K562 (cell line): ENCODE data around the gene TXNRD2.

ENCODE experiments used
- FOXK1 ChIP-seq: sonication (generic); formaldehyde crosslinking; IDR thresholded peaks from 2 replicates; pipeline ENCODE4 v1.8.0; 2022; ENCODE audit warnings: missing genetic modification reagents, mild to moderate bottlenecking, borderline replicate concordance
- GABPA ChIP-seq: fragments of 200-800 bp; sonication (Bioruptor generic); conservative IDR thresholded peaks from 2 replicates; pipeline ENCODE4 v1.6.1; 2016; ENCODE audit warnings: low read depth, missing genetic modification characterization, missing compliant biosample characterization
- POLR2AphosphoS5 ChIP-seq: IDR thresholded peaks from 2 replicates; pipeline ENCODE4 v1.6.1; 2011; ENCODE audit warnings: mild to moderate bottlenecking, low read depth, low read length, moderate library complexity; ENCODE audit not compliant: control insufficient read depth, insufficient read depth
- TAF1 ChIP-seq: IDR thresholded peaks from 2 replicates; pipeline ENCODE4 v1.6.1; 2011; ENCODE audit warnings: mild to moderate bottlenecking, low read length, moderate library complexity; ENCODE audit not compliant: insufficient read depth, control insufficient read depth, severe bottlenecking; ENCODE audit errors: extremely low read depth
- ZNF212 ChIP-seq: fragments of 450-650 bp; formaldehyde crosslinking; IDR thresholded peaks from 2 replicates; pipeline ENCODE4 v1.4.0; 2020; ENCODE audit warnings: mild to moderate bottlenecking
- ZNF717 ChIP-seq: fragments of 250-450 bp; sonication (Bioruptor Pico); IDR thresholded peaks from 2 replicates; pipeline ENCODE4 v1.5.0; 2021
- TF ChIP-seq, protein P1 (sequence below), 2 experiments: fragments of 450-650 bp in 1 of 2; IDR thresholded peaks; 2 replicates each; pipeline ENCODE4 v1.6.1; 2011 to 2017; ENCODE audit warnings: low read depth in 2 of 2, antibody characterized with exemption in 1 of 2, borderline replicate concordance in 1 of 2, low read length in 1 of 2, mild to moderate bottlenecking in 1 of 2, mixed read lengths in 1 of 2; ENCODE audit not compliant: control insufficient read depth in 1 of 2
- TF ChIP-seq, protein P2 (sequence below), 3 experiments: IDR thresholded peaks in 2 of 3; conservative IDR thresholded peaks in 1 of 3; 2 replicates each; pipeline ENCODE4 v1.5.1; 2011 to 2012; ENCODE audit warnings: low read length in 3 of 3, mild to moderate bottlenecking in 3 of 3, control low read depth in 2 of 3, improper control_type of control experiment in 1 of 3, inconsistent platforms in 1 of 3, low read depth in 1 of 3, mixed read lengths in 1 of 3, moderate library complexity in 1 of 3; ENCODE audit not compliant: insufficient read depth in 2 of 3
- TF ChIP-seq, protein P3 (sequence below): sonication (generic); formaldehyde crosslinking; IDR thresholded peaks from 2 replicates; pipeline ENCODE4 v1.8.0; 2022; ENCODE audit warnings: mild to moderate bottlenecking, missing genetic modification reagents, borderline replicate concordance
- TF ChIP-seq, protein P4 (sequence below): IDR thresholded peaks from 2 replicates; pipeline ENCODE4 v1.6.1; 2012; ENCODE audit warnings: low read depth, low read length, improper control_type of control experiment, borderline replicate concordance
- TF ChIP-seq, protein P5 (sequence below): fragments of 450-650 bp; IDR thresholded peaks from 2 replicates; pipeline ENCODE4 v1.6.1; 2018; ENCODE audit not compliant: partially characterized antibody

DNA sequence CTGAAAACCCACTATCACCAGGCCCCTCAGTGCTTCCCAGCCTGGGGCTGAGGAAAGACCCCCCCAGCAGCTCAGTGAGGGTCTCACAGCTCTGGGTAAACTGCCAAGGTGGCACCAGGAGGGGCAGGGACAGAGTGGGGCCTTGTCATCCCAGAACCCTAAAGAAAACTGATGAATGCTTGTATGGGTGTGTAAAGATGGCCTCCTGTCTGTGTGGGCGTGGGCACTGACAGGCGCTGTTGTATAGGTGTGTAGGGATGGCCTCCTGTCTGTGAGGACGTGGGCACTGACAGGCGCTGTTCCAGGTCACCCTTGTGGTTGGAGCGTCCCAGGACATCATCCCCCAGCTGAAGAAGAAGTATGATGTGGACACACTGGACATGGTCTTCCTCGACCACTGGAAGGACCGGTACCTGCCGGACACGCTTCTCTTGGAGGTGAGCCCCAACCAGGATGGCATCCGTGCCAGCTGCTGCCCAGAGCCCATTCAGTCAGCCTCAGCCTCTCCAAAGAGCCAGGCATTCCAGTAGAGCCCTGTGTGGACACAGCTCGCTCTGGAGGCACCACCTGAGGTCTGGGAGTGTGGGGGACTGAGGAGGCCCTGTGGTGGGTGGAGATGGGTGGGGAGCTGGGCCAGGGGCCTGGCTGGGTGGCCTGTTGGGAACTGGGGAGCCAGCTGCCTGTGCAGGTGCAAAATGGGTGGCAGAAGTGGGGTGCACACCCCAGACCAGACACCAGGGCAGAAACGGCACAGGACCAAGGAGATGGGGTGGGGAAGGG, 22.4 kb upstream of the TXNRD2 start:
- TF ChIP-seq POLR2AphosphoS5 (no peak), GABPA (tag) (no peak), ZNF717 (CRISPR knock-in tag) (no peak), FOXK1 (CRISPR knock-in tag) (no peak), TAF1 (no peak), ZNF212 (CRISPR knock-in tag) (no peak)
- TF ChIP-seq, protein P1, sequence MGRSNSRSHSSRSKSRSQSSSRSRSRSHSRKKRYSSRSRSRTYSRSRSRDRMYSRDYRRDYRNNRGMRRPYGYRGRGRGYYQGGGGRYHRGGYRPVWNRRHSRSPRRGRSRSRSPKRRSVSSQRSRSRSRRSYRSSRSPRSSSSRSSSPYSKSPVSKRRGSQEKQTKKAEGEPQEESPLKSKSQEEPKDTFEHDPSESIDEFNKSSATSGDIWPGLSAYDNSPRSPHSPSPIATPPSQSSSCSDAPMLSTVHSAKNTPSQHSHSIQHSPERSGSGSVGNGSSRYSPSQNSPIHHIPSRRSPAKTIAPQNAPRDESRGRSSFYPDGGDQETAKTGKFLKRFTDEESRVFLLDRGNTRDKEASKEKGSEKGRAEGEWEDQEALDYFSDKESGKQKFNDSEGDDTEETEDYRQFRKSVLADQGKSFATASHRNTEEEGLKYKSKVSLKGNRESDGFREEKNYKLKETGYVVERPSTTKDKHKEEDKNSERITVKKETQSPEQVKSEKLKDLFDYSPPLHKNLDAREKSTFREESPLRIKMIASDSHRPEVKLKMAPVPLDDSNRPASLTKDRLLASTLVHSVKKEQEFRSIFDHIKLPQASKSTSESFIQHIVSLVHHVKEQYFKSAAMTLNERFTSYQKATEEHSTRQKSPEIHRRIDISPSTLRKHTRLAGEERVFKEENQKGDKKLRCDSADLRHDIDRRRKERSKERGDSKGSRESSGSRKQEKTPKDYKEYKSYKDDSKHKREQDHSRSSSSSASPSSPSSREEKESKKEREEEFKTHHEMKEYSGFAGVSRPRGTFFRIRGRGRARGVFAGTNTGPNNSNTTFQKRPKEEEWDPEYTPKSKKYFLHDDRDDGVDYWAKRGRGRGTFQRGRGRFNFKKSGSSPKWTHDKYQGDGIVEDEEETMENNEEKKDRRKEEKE (IDR thresholded peaks at IDR 0.05; ENCODE audit: borderline replicate concordance in 1 of 2, control insufficient read depth in 1 of 2, low read depth in 2 of 2, low read length in 1 of 2): no peak
- TF ChIP-seq, protein P2, sequence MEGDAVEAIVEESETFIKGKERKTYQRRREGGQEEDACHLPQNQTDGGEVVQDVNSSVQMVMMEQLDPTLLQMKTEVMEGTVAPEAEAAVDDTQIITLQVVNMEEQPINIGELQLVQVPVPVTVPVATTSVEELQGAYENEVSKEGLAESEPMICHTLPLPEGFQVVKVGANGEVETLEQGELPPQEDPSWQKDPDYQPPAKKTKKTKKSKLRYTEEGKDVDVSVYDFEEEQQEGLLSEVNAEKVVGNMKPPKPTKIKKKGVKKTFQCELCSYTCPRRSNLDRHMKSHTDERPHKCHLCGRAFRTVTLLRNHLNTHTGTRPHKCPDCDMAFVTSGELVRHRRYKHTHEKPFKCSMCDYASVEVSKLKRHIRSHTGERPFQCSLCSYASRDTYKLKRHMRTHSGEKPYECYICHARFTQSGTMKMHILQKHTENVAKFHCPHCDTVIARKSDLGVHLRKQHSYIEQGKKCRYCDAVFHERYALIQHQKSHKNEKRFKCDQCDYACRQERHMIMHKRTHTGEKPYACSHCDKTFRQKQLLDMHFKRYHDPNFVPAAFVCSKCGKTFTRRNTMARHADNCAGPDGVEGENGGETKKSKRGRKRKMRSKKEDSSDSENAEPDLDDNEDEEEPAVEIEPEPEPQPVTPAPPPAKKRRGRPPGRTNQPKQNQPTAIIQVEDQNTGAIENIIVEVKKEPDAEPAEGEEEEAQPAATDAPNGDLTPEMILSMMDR (IDR thresholded peaks at IDR 0.05 in 2 of 3, conservative IDR thresholded peaks at IDR 0.05 in 1 of 3; ENCODE audit: insufficient read depth in 2 of 3, low read depth in 1 of 3, low read length in 3 of 3): no peak
- TF ChIP-seq, protein P3, sequence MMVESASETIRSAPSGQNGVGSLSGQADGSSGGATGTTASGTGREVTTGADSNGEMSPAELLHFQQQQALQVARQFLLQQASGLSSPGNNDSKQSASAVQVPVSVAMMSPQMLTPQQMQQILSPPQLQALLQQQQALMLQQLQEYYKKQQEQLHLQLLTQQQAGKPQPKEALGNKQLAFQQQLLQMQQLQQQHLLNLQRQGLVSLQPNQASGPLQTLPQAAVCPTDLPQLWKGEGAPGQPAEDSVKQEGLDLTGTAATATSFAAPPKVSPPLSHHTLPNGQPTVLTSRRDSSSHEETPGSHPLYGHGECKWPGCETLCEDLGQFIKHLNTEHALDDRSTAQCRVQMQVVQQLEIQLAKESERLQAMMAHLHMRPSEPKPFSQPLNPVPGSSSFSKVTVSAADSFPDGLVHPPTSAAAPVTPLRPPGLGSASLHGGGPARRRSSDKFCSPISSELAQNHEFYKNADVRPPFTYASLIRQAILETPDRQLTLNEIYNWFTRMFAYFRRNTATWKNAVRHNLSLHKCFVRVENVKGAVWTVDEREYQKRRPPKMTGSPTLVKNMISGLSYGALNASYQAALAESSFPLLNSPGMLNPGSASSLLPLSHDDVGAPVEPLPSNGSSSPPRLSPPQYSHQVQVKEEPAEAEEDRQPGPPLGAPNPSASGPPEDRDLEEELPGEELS (CRISPR knock-in tag): no peak
- TF ChIP-seq, protein P4, sequence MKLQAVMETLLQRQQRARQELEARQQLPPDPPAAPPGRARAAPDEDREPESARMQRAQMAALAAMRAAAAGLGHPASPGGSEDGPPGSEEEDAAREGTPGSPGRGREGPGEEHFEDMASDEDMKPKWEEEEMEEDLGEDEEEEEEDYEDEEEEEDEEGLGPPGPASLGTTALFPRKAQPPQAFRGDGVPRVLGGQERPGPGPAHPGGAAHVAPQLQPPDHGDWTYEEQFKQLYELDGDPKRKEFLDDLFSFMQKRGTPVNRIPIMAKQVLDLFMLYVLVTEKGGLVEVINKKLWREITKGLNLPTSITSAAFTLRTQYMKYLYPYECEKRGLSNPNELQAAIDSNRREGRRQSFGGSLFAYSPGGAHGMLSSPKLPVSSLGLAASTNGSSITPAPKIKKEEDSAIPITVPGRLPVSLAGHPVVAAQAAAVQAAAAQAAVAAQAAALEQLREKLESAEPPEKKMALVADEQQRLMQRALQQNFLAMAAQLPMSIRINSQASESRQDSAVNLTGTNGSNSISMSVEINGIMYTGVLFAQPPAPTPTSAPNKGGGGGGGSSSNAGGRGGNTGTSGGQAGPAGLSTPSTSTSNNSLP: no peak
- TF ChIP-seq, protein P5, sequence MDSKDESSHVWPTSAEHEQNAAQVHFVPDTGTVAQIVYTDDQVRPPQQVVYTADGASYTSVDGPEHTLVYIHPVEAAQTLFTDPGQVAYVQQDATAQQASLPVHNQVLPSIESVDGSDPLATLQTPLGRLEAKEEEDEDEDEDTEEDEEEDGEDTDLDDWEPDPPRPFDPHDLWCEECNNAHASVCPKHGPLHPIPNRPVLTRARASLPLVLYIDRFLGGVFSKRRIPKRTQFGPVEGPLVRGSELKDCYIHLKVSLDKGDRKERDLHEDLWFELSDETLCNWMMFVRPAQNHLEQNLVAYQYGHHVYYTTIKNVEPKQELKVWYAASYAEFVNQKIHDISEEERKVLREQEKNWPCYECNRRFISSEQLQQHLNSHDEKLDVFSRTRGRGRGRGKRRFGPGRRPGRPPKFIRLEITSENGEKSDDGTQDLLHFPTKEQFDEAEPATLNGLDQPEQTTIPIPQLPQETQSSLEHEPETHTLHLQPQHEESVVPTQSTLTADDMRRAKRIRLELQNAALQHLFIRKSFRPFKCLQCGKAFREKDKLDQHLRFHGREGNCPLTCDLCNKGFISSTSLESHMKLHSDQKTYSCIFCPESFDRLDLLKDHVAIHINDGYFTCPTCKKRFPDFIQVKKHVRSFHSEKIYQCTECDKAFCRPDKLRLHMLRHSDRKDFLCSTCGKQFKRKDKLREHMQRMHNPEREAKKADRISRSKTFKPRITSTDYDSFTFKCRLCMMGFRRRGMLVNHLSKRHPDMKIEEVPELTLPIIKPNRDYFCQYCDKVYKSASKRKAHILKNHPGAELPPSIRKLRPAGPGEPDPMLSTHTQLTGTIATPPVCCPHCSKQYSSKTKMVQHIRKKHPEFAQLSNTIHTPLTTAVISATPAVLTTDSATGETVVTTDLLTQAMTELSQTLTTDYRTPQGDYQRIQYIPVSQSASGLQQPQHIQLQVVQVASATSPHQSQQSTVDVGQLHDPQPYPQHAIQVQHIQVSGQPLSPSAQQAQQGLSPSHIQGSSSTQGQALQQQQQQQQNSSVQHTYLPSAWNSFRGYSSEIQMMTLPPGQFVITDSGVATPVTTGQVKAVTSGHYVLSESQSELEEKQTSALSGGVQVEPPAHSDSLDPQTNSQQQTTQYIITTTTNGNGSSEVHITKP: no peak
